H1 (cell line): Measurements from ENCODE around the gene COL5A3. TPM values are rescaled to one million over a fixed set of nuclear protein-coding genes. Genes with fewer than 3 reads are reported as not detected.

ENCODE experiments used
- CTCF ChIA-PET: fragments of 300-600 bp; sonication (Branson Sonifier 250); formaldehyde crosslinking; loops from one replicate; lab custom pipeline; 2021; ENCODE audit not compliant: partially characterized antibody; lab: Charles Lee
- POLR2A ChIA-PET: fragments of 300-600 bp; sonication (Branson Sonifier 250); formaldehyde crosslinking; loops from one replicate; lab custom pipeline; 2021; ENCODE audit warnings: inconsistent platforms; ENCODE audit not compliant: partially characterized antibody; lab: Charles Lee
- DNase-seq, 2 experiments: peaks; one replicate each; pipeline versions ENCODE4 v3.0.0 to v3.0.0-alpha.2; 2010 to 2022; ENCODE audit warnings: low spot score in 2 of 2, low read depth in 1 of 2, mixed read lengths in 1 of 2
- FAIRE-seq: peaks from 2 replicates; lab custom pipeline; 2011; peaks lifted over from hg19 to GRCh38; lab: Jason Lieb, UNC
- H2AFZ ChIP-seq: 2 replicates; pipeline ENCODE4 v1.8.1; 2012; ENCODE audit warnings: low read length, inconsistent platforms
- H2AK5ac ChIP-seq: 2 replicates; pipeline ENCODE4 v1.6.1; 2013; ENCODE audit warnings: low read depth, low read length
- H2BK120ac ChIP-seq: replicated peaks from 2 replicates; pipeline ENCODE3; 2013; ENCODE audit warnings: low read depth, low read length, inconsistent platforms
- H2BK12ac ChIP-seq: 2 replicates; pipeline ENCODE4 v1.6.1; 2013; ENCODE audit warnings: low read depth, low read length
- H2BK15ac ChIP-seq: 2 replicates; pipeline ENCODE4 v1.6.1; 2013; ENCODE audit warnings: low read length
- H2BK20ac ChIP-seq: 2 replicates; pipeline ENCODE4 v1.6.1; 2013; ENCODE audit warnings: low read length
- H2BK5ac ChIP-seq: 2 replicates; pipeline ENCODE4 v1.6.1; 2013; ENCODE audit warnings: low read depth, low read length
- H3K14ac ChIP-seq: 2 replicates; pipeline ENCODE4 v1.6.1; 2013; ENCODE audit warnings: inconsistent platforms; ENCODE audit not compliant: insufficient read length
- H3K18ac ChIP-seq: 2 replicates; pipeline ENCODE4 v1.6.1; 2013; ENCODE audit warnings: low read length; ENCODE audit errors: extremely low read depth
- H3K23ac ChIP-seq: 2 replicates; pipeline ENCODE4 v1.6.1; 2013; ENCODE audit warnings: inconsistent platforms; ENCODE audit not compliant: insufficient read length
- H3K23me2 ChIP-seq: 2 replicates; pipeline ENCODE4 v1.6.1; 2013; ENCODE audit warnings: low read depth, low read length
- H3K27ac ChIP-seq: 2 replicates; pipeline ENCODE4 v1.6.1; 2011; ENCODE audit warnings: low read depth, low read length, inconsistent platforms
- H3K27me3 ChIP-seq, 4 experiments: replicated peaks in 1 of 4; 1 replicate in 1 of 4; 2 replicates in 3 of 4; pipeline versions ENCODE4 v1.6.1 to v1.8.1; 2011 to 2013; ENCODE audit warnings: low read length in 3 of 4, mild to moderate bottlenecking in 3 of 4, inconsistent platforms in 2 of 4, mixed read lengths in 2 of 4, moderate library complexity in 1 of 4; ENCODE audit not compliant: control insufficient read depth in 3 of 4, insufficient read depth in 3 of 4; ENCODE audit errors: extremely low read depth in 1 of 4
- H3K36me3 ChIP-seq, 4 experiments: 2 replicates each; pipeline versions ENCODE4 v1.6.1 to v1.8.1; 2011 to 2013; ENCODE audit warnings: mild to moderate bottlenecking in 4 of 4, low read length in 3 of 4, moderate library complexity in 2 of 4, control low read depth in 1 of 4, inconsistent platforms in 1 of 4; ENCODE audit not compliant: insufficient read depth in 4 of 4, control insufficient read depth in 2 of 4
- H3K4ac ChIP-seq: replicated peaks from 2 replicates; pipeline ENCODE3; 2013; ENCODE audit warnings: low read length, low read depth, mixed read lengths, inconsistent platforms; ENCODE audit not compliant: insufficient read length
- H3K4me1 ChIP-seq, 4 experiments: replicated peaks in 1 of 4; 1 replicate in 1 of 4; 2 replicates in 3 of 4; pipeline versions ENCODE4 v1.6.1 to v1.8.1; 2011 to 2013; ENCODE audit warnings: low read length in 3 of 4, inconsistent platforms in 2 of 4, mixed read lengths in 1 of 4; ENCODE audit not compliant: insufficient read depth in 4 of 4, control insufficient read depth in 3 of 4
- H3K4me2 ChIP-seq, 2 experiments: 2 replicates each; pipeline versions ENCODE4 v1.6.1 to v1.8.1; 2011 to 2013; ENCODE audit warnings: low read depth in 2 of 2, low read length in 2 of 2, control low read depth in 1 of 2, inconsistent platforms in 1 of 2, mild to moderate bottlenecking in 1 of 2; ENCODE audit not compliant: insufficient read depth in 1 of 2
- H3K4me3 ChIP-seq, 4 experiments: fragments of 200-600, 300-600 bp in 1 of 4; sonication (generic), shearing (Covaris generic), sonication (Bioruptor Twin) in 1 of 4; 2 replicates each; pipeline versions ENCODE4 v1.5.1 to v1.8.1; 2011 to 2016; ENCODE audit warnings: low read length in 4 of 4, low read depth in 3 of 4, control low read depth in 2 of 4, inconsistent platforms in 2 of 4, mild to moderate bottlenecking in 2 of 4, mixed read lengths in 1 of 4, moderate library complexity in 1 of 4; ENCODE audit not compliant: insufficient read depth in 2 of 4; ENCODE audit errors: extremely low read depth in 1 of 4
- H3K56ac ChIP-seq: replicated peaks from 2 replicates; pipeline ENCODE3; 2013; ENCODE audit warnings: low read depth, mild to moderate bottlenecking, mixed read lengths, low read length, inconsistent platforms; ENCODE audit not compliant: insufficient read length
- H3K79me1 ChIP-seq: 2 replicates; pipeline ENCODE4 v1.6.1; 2013; ENCODE audit warnings: low read depth, low read length, control low read depth
- H3K79me2 ChIP-seq, 2 experiments: 2 replicates each; pipeline versions ENCODE4 v1.6.1 to v1.8.1; 2012 to 2013; ENCODE audit warnings: low read length in 2 of 2, mild to moderate bottlenecking in 2 of 2, inconsistent platforms in 1 of 2; ENCODE audit not compliant: insufficient read depth in 2 of 2, control insufficient read depth in 1 of 2
- H3K9ac ChIP-seq, 4 experiments: replicated peaks in 1 of 4; 1 replicate in 1 of 4; 2 replicates in 3 of 4; pipeline versions ENCODE4 v1.6.1 to v1.8.1; 2011 to 2013; ENCODE audit warnings: low read depth in 3 of 4, low read length in 3 of 4, control low read depth in 2 of 4, mild to moderate bottlenecking in 2 of 4, moderate library complexity in 2 of 4, inconsistent platforms in 1 of 4; ENCODE audit errors: extremely low read depth in 1 of 4
- H3K9me3 ChIP-seq, 2 experiments: 2 replicates each; pipeline versions ENCODE4 v1.6.1 to v1.8.1; 2012 to 2013; ENCODE audit warnings: mild to moderate bottlenecking in 2 of 2, moderate library complexity in 2 of 2, control low read depth in 1 of 2, inconsistent platforms in 1 of 2, low read depth in 1 of 2, low read length in 1 of 2, mixed read lengths in 1 of 2; ENCODE audit not compliant: insufficient read depth in 2 of 2
- H4K20me1 ChIP-seq, 2 experiments: replicated peaks in 1 of 2; 2 replicates each; pipeline versions ENCODE3 to v1.8.1; 2011 to 2013; ENCODE audit warnings: inconsistent platforms in 2 of 2, low read length in 2 of 2, mild to moderate bottlenecking in 1 of 2; ENCODE audit not compliant: insufficient read depth in 2 of 2, control insufficient read depth in 1 of 2
- H4K5ac ChIP-seq: 2 replicates; pipeline ENCODE4 v1.6.1; 2013; ENCODE audit warnings: low read length, low read depth, mixed read lengths, inconsistent platforms; ENCODE audit not compliant: insufficient read length
- H4K8ac ChIP-seq: 2 replicates; pipeline ENCODE4 v1.8.0; 2013; ENCODE audit warnings: mild to moderate bottlenecking, moderate library complexity, low read length, inconsistent platforms; ENCODE audit not compliant: insufficient read depth; ENCODE audit errors: extremely low read depth
- H4K91ac ChIP-seq: replicated peaks from 2 replicates; pipeline ENCODE3; 2013; ENCODE audit warnings: low read length, mixed read lengths, inconsistent platforms; ENCODE audit not compliant: insufficient read length
- BACH1 ChIP-seq: IDR thresholded peaks from 2 replicates; pipeline ENCODE4 v1.6.1; 2012; ENCODE audit warnings: low read length, improper control_type of control experiment
- RNF2 ChIP-seq: fragments of 200-900, 300-1000 bp; sonication (generic); IDR thresholded peaks from 2 replicates; pipeline ENCODE4 v1.7.1; 2016; ENCODE audit warnings: borderline replicate concordance, low read depth, mild to moderate bottlenecking, antibody characterized with exemption, low read length; ENCODE audit not compliant: poor library complexity, severe bottlenecking; ENCODE audit errors: missing control alignments
- WGBS, 2 experiments: shearing (Covaris generic) in 1 of 2; methylation state at CpG; one replicate each; pipeline versions ENCODE4 v1.1.6 to v1.1.7; 2013 to 2015; ENCODE audit warnings: low lambda C conversion rate in 2 of 2, mixed read lengths in 2 of 2, inconsistent platforms in 1 of 2, low coverage in 1 of 2, missing lambda C conversion rate in 1 of 2; ENCODE audit not compliant: insufficient replicate concordance in 2 of 2, insufficient coverage in 1 of 2, insufficient read length in 1 of 2; ENCODE audit errors: extremely low coverage in 1 of 2, missing lambda C conversion rate in 1 of 2; 5-methylcytosine and 5-hydroxymethylcytosine counted together
- polyA plus RNA-seq, 7 experiments: library from polyadenylated mRNA; depleted of rRNA in 3 of 7; stranded (reverse) in 5 of 7; unstranded in 2 of 7; fragments of >200 nt in 5 of 7; fragments of 200-250 nt in 2 of 7; gene quantifications; 1 replicate in 5 of 7; 2 replicates in 1 of 7; 4 replicates in 1 of 7; pipeline versions ENCODE4 v1.2.1 to v1.2.3, GENCODE V29; 2011 to 2013; ENCODE audit warnings: missing spikeins in 2 of 7, mixed read lengths in 2 of 7
- total RNA-seq: library from RNA; stranded (reverse); fragmentation: NEBNext Ultra II Directional; extraction: Animal tissue kit (Norgen Biotek cat#: 25700); gene quantifications from 2 replicates; pipeline ENCODE4 v1.2.1, GENCODE V29; 2021

COL5A3 gene
- total and polyA plus RNA-seq, 2 of the 8 experiments (the other 6 are each of a cell fraction or from before 2014, with no cell fraction given), result 0.67 to 0.74 TPM

- FAIRE-seq (no peak), DNase-seq (no peak)
- no peaks in the 10 kb centered on the region for H3K27me3 ChIP-seq
- no peak overlapping the region for H2BK12ac ChIP-seq
- H4K8ac ChIP-seq, result no peak overlapping the region; the same call in 1 of the 2 replicates
- no peak overlapping the region for H2BK5ac ChIP-seq
- no peak overlapping the region for H2BK120ac ChIP-seq
- peaks cover 0 to 4% (median 1%) of the 10 kb centered on the region in 4 experiments; a peak in 2 of 7 replicates for H3K4me1 ChIP-seq
- H3K23ac ChIP-seq, result no peak overlapping the region
- no peaks in the 10 kb centered on the region for H3K23me2 ChIP-seq
- H3K56ac ChIP-seq, result no peak overlapping the region
- H3K18ac ChIP-seq, result no peak overlapping the region
- H2BK15ac ChIP-seq, result no peak overlapping the region
- H2BK20ac ChIP-seq, result no peak overlapping the region
- 87% methylated on average over 11 of the region's 11 CpGs; no CpG with 5 or more reads in 1 of the 2 experiments for WGBS, 2 experiments
- no peaks in the 10 kb centered on the region for H3K9me3 ChIP-seq
- H3K14ac ChIP-seq, result no peak overlapping the region
- no peaks in the 10 kb centered on the region for H3K79me2 ChIP-seq
- no peaks in the 10 kb centered on the region for H3K79me1 ChIP-seq
- ChIA-PET POLR2A (interaction anchor here (1.3 kb wide), 1 partner anchor 52 kb away, joined by 3 read pairs; no protein-coding TSS in a partner anchor), CTCF (interaction anchor here (1.0 to 8.4 kb wide), 6 partner anchors 8 to 61 kb away, joined by 3 to 83 read pairs (median 5); no protein-coding TSS in a partner anchor)
- H3K4me2 ChIP-seq, result no peak overlapping the region
- H3K4me3 ChIP-seq, result no peak overlapping the region
- H3K36me3 ChIP-seq, result no peaks in the 10 kb centered on the region
- no peak overlapping the region for H2AFZ ChIP-seq
- H3K27ac ChIP-seq, result no peak overlapping the region
- H4K91ac ChIP-seq, result no peak overlapping the region
- no peak overlapping the region for H2AK5ac ChIP-seq
- no peak overlapping the region for H4K5ac ChIP-seq
- H3K9ac ChIP-seq, result no peak overlapping the region
- no peak overlapping the region for H3K4ac ChIP-seq
- no peaks in the 10 kb centered on the region for H4K20me1 ChIP-seq
- no peak for TF ChIP-seq RNF2
- no peak for TF ChIP-seq BACH1
Observed at GRCh38 chr19:9991425-9992191, 18.7 kb downstream of the COL5A3 start.
